OCI-LY3 (cell line): ENCODE results near the gene WFIKKN2.

Experiments used
- EZH2phosphoT487 ChIP-seq: fragments of 200-600 bp; shearing (Covaris generic); IDR thresholded peaks from 2 replicates; pipeline ENCODE4 v1.6.1; 2018; ENCODE audit warnings: antibody characterized with exemption, mixed run types, low read depth
- TF ChIP-seq, protein P1 (sequence below): fragments of 200-600, 300-600 bp; sonication (generic); IDR thresholded peaks from 2 replicates; pipeline ENCODE4 v1.5.1; 2014; ENCODE audit warnings: antibody characterized with exemption, low read length, low read depth

GRCh38 chr17:50867363-50868139 lies 32.2 kb downstream of the WFIKKN2 start:
- no peak for TF ChIP-seq EZH2phosphoT487
- TF ChIP-seq, protein P1, sequence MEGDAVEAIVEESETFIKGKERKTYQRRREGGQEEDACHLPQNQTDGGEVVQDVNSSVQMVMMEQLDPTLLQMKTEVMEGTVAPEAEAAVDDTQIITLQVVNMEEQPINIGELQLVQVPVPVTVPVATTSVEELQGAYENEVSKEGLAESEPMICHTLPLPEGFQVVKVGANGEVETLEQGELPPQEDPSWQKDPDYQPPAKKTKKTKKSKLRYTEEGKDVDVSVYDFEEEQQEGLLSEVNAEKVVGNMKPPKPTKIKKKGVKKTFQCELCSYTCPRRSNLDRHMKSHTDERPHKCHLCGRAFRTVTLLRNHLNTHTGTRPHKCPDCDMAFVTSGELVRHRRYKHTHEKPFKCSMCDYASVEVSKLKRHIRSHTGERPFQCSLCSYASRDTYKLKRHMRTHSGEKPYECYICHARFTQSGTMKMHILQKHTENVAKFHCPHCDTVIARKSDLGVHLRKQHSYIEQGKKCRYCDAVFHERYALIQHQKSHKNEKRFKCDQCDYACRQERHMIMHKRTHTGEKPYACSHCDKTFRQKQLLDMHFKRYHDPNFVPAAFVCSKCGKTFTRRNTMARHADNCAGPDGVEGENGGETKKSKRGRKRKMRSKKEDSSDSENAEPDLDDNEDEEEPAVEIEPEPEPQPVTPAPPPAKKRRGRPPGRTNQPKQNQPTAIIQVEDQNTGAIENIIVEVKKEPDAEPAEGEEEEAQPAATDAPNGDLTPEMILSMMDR = no peak
